ENCODE results near the gene CEBPB.

Gene CEBPB

GRCh38 chr20:50234288-50234687, 43.7 kb downstream of the CEBPB start:
- H3K4me1 ChIP-seq (ENCODE audit: control insufficient read depth in 1 of 2, insufficient read depth in 2 of 2, low read length in 2 of 2) = no peaks in the 10 kb centered on the region
- no peak overlapping the region for H3K4me3 ChIP-seq (ENCODE audit: low read depth in 1 of 2, low read length in 2 of 2)
- no peaks in the 10 kb centered on the region for H3K36me3 ChIP-seq (ENCODE audit: control insufficient read depth in 1 of 2, insufficient read depth in 2 of 2, low read length in 2 of 2)
- no peak overlapping the region for H3K27ac ChIP-seq (ENCODE audit: low read length)
- no peaks in the 10 kb centered on the region for H3K9me3 ChIP-seq (ENCODE audit: control insufficient read depth in 1 of 2, low read length in 2 of 2)
- no peaks in the 10 kb centered on the region for H3K27me3 ChIP-seq (ENCODE audit: low read depth, low read length)

- Histone ChIP-seq H3K36me3 (ENCODE audit: control insufficient read depth in 1 of 2, insufficient read depth in 2 of 2, low read length in 2 of 2) (no peaks in the 10 kb centered on the region), H3K27ac (ENCODE audit: low read length) (no peak overlapping the region), H3K4me1 (ENCODE audit: control insufficient read depth in 1 of 2, insufficient read depth in 2 of 2, low read length in 2 of 2) (no peaks in the 10 kb centered on the region), H3K27me3 (ENCODE audit: low read depth, low read length) (no peaks in the 10 kb centered on the region), H3K4me3 (ENCODE audit: low read depth in 1 of 2, low read length in 2 of 2) (no peak overlapping the region), H3K9me3 (ENCODE audit: control insufficient read depth in 1 of 2, low read length in 2 of 2) (no peaks in the 10 kb centered on the region)
Measured at GRCh38 chr20:50237349-50237748, 46.7 kb downstream of the CEBPB start.

GRCh38 chr20:50238081-50238800, 47.6 kb downstream of the CEBPB start:
- no peaks in the 10 kb centered on the region for H3K36me3 ChIP-seq (ENCODE audit: control insufficient read depth in 1 of 2, insufficient read depth in 2 of 2, low read length in 2 of 2)
- no peaks in the 10 kb centered on the region for H3K27me3 ChIP-seq (ENCODE audit: low read depth, low read length)
- H3K4me1 ChIP-seq (ENCODE audit: control insufficient read depth in 1 of 2, insufficient read depth in 2 of 2, low read length in 2 of 2) = no peaks in the 10 kb centered on the region
- no peaks in the 10 kb centered on the region for H3K9me3 ChIP-seq (ENCODE audit: control insufficient read depth in 1 of 2, low read length in 2 of 2)
- H3K4me3 ChIP-seq (ENCODE audit: low read depth in 1 of 2, low read length in 2 of 2) = no peak overlapping the region
- H3K27ac ChIP-seq (ENCODE audit: low read length) = no peak overlapping the region

- H3K9me3 ChIP-seq (ENCODE audit: control insufficient read depth in 1 of 2, low read length in 2 of 2) = no peaks in the 10 kb centered on the region
- H3K36me3 ChIP-seq (ENCODE audit: control insufficient read depth in 1 of 2, insufficient read depth in 2 of 2, low read length in 2 of 2) = no peaks in the 10 kb centered on the region
- no peak overlapping the region for H3K27ac ChIP-seq (ENCODE audit: low read length)
- H3K27me3 ChIP-seq (ENCODE audit: low read depth, low read length) = no peaks in the 10 kb centered on the region
- no peak overlapping the region for H3K4me3 ChIP-seq (ENCODE audit: low read depth in 1 of 2, low read length in 2 of 2)
- H3K4me1 ChIP-seq (ENCODE audit: control insufficient read depth in 1 of 2, insufficient read depth in 2 of 2, low read length in 2 of 2) = no peaks in the 10 kb centered on the region
Measured at GRCh38 chr20:50240092-50240491, 49.5 kb downstream of the CEBPB start.

GRCh38 chr20:50242178-50242514, 51.5 kb downstream of the CEBPB start:
- Histone ChIP-seq H3K9me3 (ENCODE audit: control insufficient read depth in 1 of 2, low read length in 2 of 2) (no peaks in the 10 kb centered on the region), H3K4me1 (ENCODE audit: control insufficient read depth in 1 of 2, insufficient read depth in 2 of 2, low read length in 2 of 2) (no peaks in the 10 kb centered on the region), H3K36me3 (ENCODE audit: control insufficient read depth in 1 of 2, insufficient read depth in 2 of 2, low read length in 2 of 2) (no peaks in the 10 kb centered on the region), H3K4me3 (ENCODE audit: low read depth in 1 of 2, low read length in 2 of 2) (no peak overlapping the region), H3K27me3 (ENCODE audit: low read depth, low read length) (no peaks in the 10 kb centered on the region), H3K27ac (ENCODE audit: low read length) (no peak overlapping the region)

All from muscle layer of duodenum (tissue), 2 donors.